ENCODE results near the gene SNCA. TPM values are rescaled to one million over a fixed set of nuclear protein-coding genes. Genes with fewer than 3 reads are reported as not detected.
A peak's percentile ranks its signal among the peaks of the same experiment; 100 is the strongest.

SNCA gene
- total and polyA plus RNA-seq, 2 of the 8 experiments (the other 6 are each of a cell fraction or from before 2014, with no cell fraction given) = 8.5 to 16.8 TPM

GRCh38 chr4:89839558-89839957 is 2.6 kb upstream of the SNCA start:
- Histone ChIP-seq H4K5ac (ENCODE audit: insufficient read length, low read depth, low read length) (no peak overlapping the region), H2BK120ac (replicated peaks; ENCODE audit: low read depth, low read length) (no peak overlapping the region), H3K23me2 (ENCODE audit: low read depth, low read length) (peaks cover 10% of the 10 kb centered on the region), H3K4me3 (ENCODE audit: extremely low read depth in 1 of 4, insufficient read depth in 2 of 4, low read depth in 3 of 4, low read length in 4 of 4) (no peak overlapping the region), H2BK12ac (ENCODE audit: low read depth, low read length) (no peak overlapping the region), H3K79me1 (ENCODE audit: low read depth, low read length) (no peaks in the 10 kb centered on the region), H2AK5ac (ENCODE audit: low read depth, low read length) (no peak overlapping the region), H3K9me3 (ENCODE audit: insufficient read depth in 2 of 2, low read depth in 1 of 2, low read length in 1 of 2) (no peaks in the 10 kb centered on the region), H3K27ac (ENCODE audit: low read depth, low read length) (no peak overlapping the region), H3K27me3 (replicated peaks in 1 of 4; ENCODE audit: control insufficient read depth in 3 of 4, extremely low read depth in 1 of 4, insufficient read depth in 3 of 4, low read length in 3 of 4) (peaks cover 0 to 10% (median 7%) of the 10 kb centered on the region in 4 experiments; a peak in 4 of 7 replicates), H3K36me3 (ENCODE audit: control insufficient read depth in 2 of 4, insufficient read depth in 4 of 4, low read length in 3 of 4) (no peaks in the 10 kb centered on the region; a peak in 1 of 8 replicates), H2BK5ac (ENCODE audit: low read depth, low read length) (no peak overlapping the region), H3K4ac (replicated peaks; ENCODE audit: insufficient read length, low read depth, low read length) (no peak overlapping the region), H3K23ac (ENCODE audit: insufficient read length) (no peak overlapping the region), H3K56ac (replicated peaks; ENCODE audit: insufficient read length, low read depth, low read length) (no peak overlapping the region), H4K8ac (ENCODE audit: extremely low read depth, insufficient read depth, low read length) (no peak overlapping the region), H3K79me2 (ENCODE audit: control insufficient read depth in 1 of 2, insufficient read depth in 2 of 2, low read length in 2 of 2) (no peaks in the 10 kb centered on the region), H3K4me1 (replicated peaks in 1 of 4; ENCODE audit: control insufficient read depth in 3 of 4, insufficient read depth in 4 of 4, low read length in 3 of 4) (peaks cover 0 to 7% (median 2%) of the 10 kb centered on the region in 4 experiments; a peak in 3 of 7 replicates), H4K20me1 (replicated peaks in 1 of 2; ENCODE audit: control insufficient read depth in 1 of 2, insufficient read depth in 2 of 2, low read length in 2 of 2) (no peaks in the 10 kb centered on the region), H2AFZ (ENCODE audit: low read length) (no peak overlapping the region), H4K91ac (replicated peaks; ENCODE audit: insufficient read length, low read length) (no peak overlapping the region), H2BK20ac (ENCODE audit: low read length) (no peak overlapping the region), H3K14ac (ENCODE audit: insufficient read length) (no peak overlapping the region), H2BK15ac (ENCODE audit: low read length) (no peak overlapping the region), H3K9ac (replicated peaks in 1 of 4; ENCODE audit: extremely low read depth in 1 of 4, low read depth in 3 of 4, low read length in 3 of 4) (peak overlapping the region in 1 of 4 experiments; percentile 34; a peak in 1 of 7 replicates), H3K4me2 (ENCODE audit: insufficient read depth in 1 of 2, low read depth in 2 of 2, low read length in 2 of 2) (no peak overlapping the region), H3K18ac (ENCODE audit: extremely low read depth, low read length) (no peak overlapping the region)
- FAIRE-seq (no peak), DNase-seq (ENCODE audit: low read depth in 1 of 2, low spot score in 2 of 2) (no peak)
- 68% methylated on average over 1 of the region's 1 CpG; no CpG with 5 or more reads in 1 of the 2 experiments for WGBS, 2 experiments (ENCODE audit: extremely low coverage in 1 of 2, insufficient coverage in 1 of 2, insufficient read length in 1 of 2, insufficient replicate concordance in 2 of 2, low coverage in 1 of 2, low lambda C conversion rate in 2 of 2, missing lambda C conversion rate in 1 of 2)
- CTCF ChIA-PET (ENCODE audit: partially characterized antibody) = interaction anchor here (0.7 kb wide), 1 partner anchor 50 kb away, joined by 3 read pairs; no protein-coding TSS in a partner anchor
- POLR2A ChIA-PET (ENCODE audit: partially characterized antibody) = no interaction called here
- TF ChIP-seq ATF2 (IDR thresholded peaks at IDR 0.05; ENCODE audit: low read length) (no peak), SP1 (IDR thresholded peaks at IDR 0.05; ENCODE audit: low read depth, low read length) (no peak), EZH2 (IDR thresholded peaks at IDR 0.05; ENCODE audit: low read depth, low read length, severe bottlenecking) (no peak), SUZ12 (IDR thresholded peaks at IDR 0.05; ENCODE audit: low read length) (no peak), CTBP2 (IDR thresholded peaks at IDR 0.05; ENCODE audit: borderline replicate concordance, insufficient read depth, insufficient read length, low read length) (no peak), SAP30 (IDR thresholded peaks at IDR 0.05; ENCODE audit: insufficient read depth, insufficient replicate concordance, low read length) (no peak), SRF (IDR thresholded peaks at IDR 0.05; ENCODE audit: low read depth, low read length) (no peak), RXRA (IDR thresholded peaks at IDR 0.05; ENCODE audit: insufficient read depth, low read depth, low read length) (no peak), BACH1 (IDR thresholded peaks at IDR 0.05; ENCODE audit: low read length) (no peak), SP4 (IDR thresholded peaks at IDR 0.05; ENCODE audit: low read length) (no peak), RFX5 (IDR thresholded peaks at IDR 0.05; ENCODE audit: borderline replicate concordance, low read depth, low read length) (no peak)
